ENCODE data around the gene DOLK. TPM values are rescaled to one million over a fixed set of nuclear protein-coding genes. Genes with fewer than 3 reads are reported as not detected.

The DOLK gene
- total RNA-seq, 1 experiment from 2014 or later = 33.7 TPM

Other genes starting within 250 kb of the DOLK start
- 34.8 and 36.7 TPM in 2 replicates for gene PKN3, start 245.1 kb downstream of the DOLK start, total RNA-seq (2014; rRNA removed; shearing (Covaris generic))
- gene ZDHHC12, start 223.5 kb downstream of the DOLK start, total RNA-seq (2014; rRNA removed; shearing (Covaris generic)) = 36.4 and 40.2 TPM in 2 replicates
- gene ZER1, start 175.7 kb downstream of the DOLK start, total RNA-seq (2014; rRNA removed; shearing (Covaris generic)) = 15.1 and 23.0 TPM in 2 replicates
- gene TBC1D13, start 160.3 kb downstream of the DOLK start, total RNA-seq (2014; rRNA removed; shearing (Covaris generic)) = 2.5 and 4.8 TPM in 2 replicates
- 31.6 and 67.6 TPM in 2 replicates for gene ENDOG, start 129.1 kb downstream of the DOLK start, total RNA-seq (2014; rRNA removed; shearing (Covaris generic))
- gene SPOUT1, start 117.8 kb downstream of the DOLK start, total RNA-seq (2014; rRNA removed; shearing (Covaris generic)) = 31.3 and 40.1 TPM in 2 replicates
- 10.5 and 14.8 TPM in 2 replicates for gene KYAT1, start 65.7 kb downstream of the DOLK start, total RNA-seq (2014; rRNA removed; shearing (Covaris generic))
- gene LRRC8A, start 65.5 kb downstream of the DOLK start, total RNA-seq (2014; rRNA removed; shearing (Covaris generic)) = 19.6 and 38.7 TPM in 2 replicates
- 13.8 and 17.6 TPM in 2 replicates for gene PHYHD1, start 26.6 kb downstream of the DOLK start, total RNA-seq (2014; rRNA removed; shearing (Covaris generic))
- gene NUP188, start 96 bp upstream of the DOLK start, total RNA-seq (2014; rRNA removed; shearing (Covaris generic)) = 33.2 and 68.6 TPM in 2 replicates
- 43.6 and 54.3 TPM in 2 replicates for gene SH3GLB2, start 80.7 kb upstream of the DOLK start, total RNA-seq (2014; rRNA removed; shearing (Covaris generic))
- 7.8 and 20.5 TPM in 2 replicates for gene MIGA2, start 89.0 kb upstream of the DOLK start, total RNA-seq (2014; rRNA removed; shearing (Covaris generic))
- gene DOLPP1, start 133.5 kb upstream of the DOLK start, total RNA-seq (2014; rRNA removed; shearing (Covaris generic)) = 24.4 and 29.1 TPM in 2 replicates
- 21.5 and 22.7 TPM in 2 replicates for gene CRAT, start 163.2 kb upstream of the DOLK start, total RNA-seq (2014; rRNA removed; shearing (Covaris generic))
- 215 and 261 TPM in 2 replicates for gene PTPA, start 163.8 kb upstream of the DOLK start, total RNA-seq (2014; rRNA removed; shearing (Covaris generic))
- gene IER5L, start 230.7 kb upstream of the DOLK start, total RNA-seq (2014; rRNA removed; shearing (Covaris generic)) = 92.7 and 121 TPM in 2 replicates